H1 (cell line): ENCODE results near the gene NOXO1. TPM values are rescaled to one million over a fixed set of nuclear protein-coding genes. Genes with fewer than 3 reads are reported as not detected.

Experiments
- CTCF ChIA-PET: fragments of 300-600 bp; sonication (Branson Sonifier 250); formaldehyde crosslinking; loops from one replicate; lab custom pipeline; 2021; ENCODE audit not compliant: partially characterized antibody; lab: Charles Lee
- POLR2A ChIA-PET: fragments of 300-600 bp; sonication (Branson Sonifier 250); formaldehyde crosslinking; loops from one replicate; lab custom pipeline; 2021; ENCODE audit warnings: inconsistent platforms; ENCODE audit not compliant: partially characterized antibody; lab: Charles Lee
- DNase-seq, 2 experiments: peaks; one replicate each; pipeline versions ENCODE4 v3.0.0 to v3.0.0-alpha.2; 2010 to 2022; ENCODE audit warnings: low spot score in 2 of 2, low read depth in 1 of 2, mixed read lengths in 1 of 2
- FAIRE-seq: peaks from 2 replicates; lab custom pipeline; 2011; peaks lifted over from hg19 to GRCh38; lab: Jason Lieb, UNC
- H2AFZ ChIP-seq: 2 replicates; pipeline ENCODE4 v1.8.1; 2012; ENCODE audit warnings: low read length, inconsistent platforms
- H2AK5ac ChIP-seq: 2 replicates; pipeline ENCODE4 v1.6.1; 2013; ENCODE audit warnings: low read depth, low read length
- H2BK120ac ChIP-seq: replicated peaks from 2 replicates; pipeline ENCODE3; 2013; ENCODE audit warnings: low read depth, low read length, inconsistent platforms
- H2BK12ac ChIP-seq: 2 replicates; pipeline ENCODE4 v1.6.1; 2013; ENCODE audit warnings: low read depth, low read length
- H2BK15ac ChIP-seq: 2 replicates; pipeline ENCODE4 v1.6.1; 2013; ENCODE audit warnings: low read length
- H2BK20ac ChIP-seq: 2 replicates; pipeline ENCODE4 v1.6.1; 2013; ENCODE audit warnings: low read length
- H2BK5ac ChIP-seq: 2 replicates; pipeline ENCODE4 v1.6.1; 2013; ENCODE audit warnings: low read depth, low read length
- H3K14ac ChIP-seq: 2 replicates; pipeline ENCODE4 v1.6.1; 2013; ENCODE audit warnings: inconsistent platforms; ENCODE audit not compliant: insufficient read length
- H3K18ac ChIP-seq: 2 replicates; pipeline ENCODE4 v1.6.1; 2013; ENCODE audit warnings: low read length; ENCODE audit errors: extremely low read depth
- H3K23ac ChIP-seq: 2 replicates; pipeline ENCODE4 v1.6.1; 2013; ENCODE audit warnings: inconsistent platforms; ENCODE audit not compliant: insufficient read length
- H3K23me2 ChIP-seq: 2 replicates; pipeline ENCODE4 v1.6.1; 2013; ENCODE audit warnings: low read depth, low read length
- H3K27ac ChIP-seq: 2 replicates; pipeline ENCODE4 v1.6.1; 2011; ENCODE audit warnings: low read depth, low read length, inconsistent platforms
- H3K27me3 ChIP-seq, 4 experiments: replicated peaks in 1 of 4; 1 replicate in 1 of 4; 2 replicates in 3 of 4; pipeline versions ENCODE4 v1.6.1 to v1.8.1; 2011 to 2013; ENCODE audit warnings: low read length in 3 of 4, mild to moderate bottlenecking in 3 of 4, inconsistent platforms in 2 of 4, mixed read lengths in 2 of 4, moderate library complexity in 1 of 4; ENCODE audit not compliant: control insufficient read depth in 3 of 4, insufficient read depth in 3 of 4; ENCODE audit errors: extremely low read depth in 1 of 4
- H3K36me3 ChIP-seq, 4 experiments: 2 replicates each; pipeline versions ENCODE4 v1.6.1 to v1.8.1; 2011 to 2013; ENCODE audit warnings: mild to moderate bottlenecking in 4 of 4, low read length in 3 of 4, moderate library complexity in 2 of 4, control low read depth in 1 of 4, inconsistent platforms in 1 of 4; ENCODE audit not compliant: insufficient read depth in 4 of 4, control insufficient read depth in 2 of 4
- H3K4ac ChIP-seq: replicated peaks from 2 replicates; pipeline ENCODE3; 2013; ENCODE audit warnings: low read length, low read depth, mixed read lengths, inconsistent platforms; ENCODE audit not compliant: insufficient read length
- H3K4me1 ChIP-seq, 4 experiments: replicated peaks in 1 of 4; 1 replicate in 1 of 4; 2 replicates in 3 of 4; pipeline versions ENCODE4 v1.6.1 to v1.8.1; 2011 to 2013; ENCODE audit warnings: low read length in 3 of 4, inconsistent platforms in 2 of 4, mixed read lengths in 1 of 4; ENCODE audit not compliant: insufficient read depth in 4 of 4, control insufficient read depth in 3 of 4
- H3K4me2 ChIP-seq, 2 experiments: 2 replicates each; pipeline versions ENCODE4 v1.6.1 to v1.8.1; 2011 to 2013; ENCODE audit warnings: low read depth in 2 of 2, low read length in 2 of 2, control low read depth in 1 of 2, inconsistent platforms in 1 of 2, mild to moderate bottlenecking in 1 of 2; ENCODE audit not compliant: insufficient read depth in 1 of 2
- H3K4me3 ChIP-seq, 4 experiments: fragments of 200-600, 300-600 bp in 1 of 4; sonication (generic), shearing (Covaris generic), sonication (Bioruptor Twin) in 1 of 4; 2 replicates each; pipeline versions ENCODE4 v1.5.1 to v1.8.1; 2011 to 2016; ENCODE audit warnings: low read length in 4 of 4, low read depth in 3 of 4, control low read depth in 2 of 4, inconsistent platforms in 2 of 4, mild to moderate bottlenecking in 2 of 4, mixed read lengths in 1 of 4, moderate library complexity in 1 of 4; ENCODE audit not compliant: insufficient read depth in 2 of 4; ENCODE audit errors: extremely low read depth in 1 of 4
- H3K56ac ChIP-seq: replicated peaks from 2 replicates; pipeline ENCODE3; 2013; ENCODE audit warnings: low read depth, mild to moderate bottlenecking, mixed read lengths, low read length, inconsistent platforms; ENCODE audit not compliant: insufficient read length
- H3K79me1 ChIP-seq: 2 replicates; pipeline ENCODE4 v1.6.1; 2013; ENCODE audit warnings: low read depth, low read length, control low read depth
- H3K79me2 ChIP-seq, 2 experiments: 2 replicates each; pipeline versions ENCODE4 v1.6.1 to v1.8.1; 2012 to 2013; ENCODE audit warnings: low read length in 2 of 2, mild to moderate bottlenecking in 2 of 2, inconsistent platforms in 1 of 2; ENCODE audit not compliant: insufficient read depth in 2 of 2, control insufficient read depth in 1 of 2
- H3K9ac ChIP-seq, 4 experiments: replicated peaks in 1 of 4; 1 replicate in 1 of 4; 2 replicates in 3 of 4; pipeline versions ENCODE4 v1.6.1 to v1.8.1; 2011 to 2013; ENCODE audit warnings: low read depth in 3 of 4, low read length in 3 of 4, control low read depth in 2 of 4, mild to moderate bottlenecking in 2 of 4, moderate library complexity in 2 of 4, inconsistent platforms in 1 of 4; ENCODE audit errors: extremely low read depth in 1 of 4
- H3K9me3 ChIP-seq, 2 experiments: 2 replicates each; pipeline versions ENCODE4 v1.6.1 to v1.8.1; 2012 to 2013; ENCODE audit warnings: mild to moderate bottlenecking in 2 of 2, moderate library complexity in 2 of 2, control low read depth in 1 of 2, inconsistent platforms in 1 of 2, low read depth in 1 of 2, low read length in 1 of 2, mixed read lengths in 1 of 2; ENCODE audit not compliant: insufficient read depth in 2 of 2
- H4K20me1 ChIP-seq, 2 experiments: replicated peaks in 1 of 2; 2 replicates each; pipeline versions ENCODE3 to v1.8.1; 2011 to 2013; ENCODE audit warnings: inconsistent platforms in 2 of 2, low read length in 2 of 2, mild to moderate bottlenecking in 1 of 2; ENCODE audit not compliant: insufficient read depth in 2 of 2, control insufficient read depth in 1 of 2
- H4K5ac ChIP-seq: 2 replicates; pipeline ENCODE4 v1.6.1; 2013; ENCODE audit warnings: low read length, low read depth, mixed read lengths, inconsistent platforms; ENCODE audit not compliant: insufficient read length
- H4K8ac ChIP-seq: 2 replicates; pipeline ENCODE4 v1.8.0; 2013; ENCODE audit warnings: mild to moderate bottlenecking, moderate library complexity, low read length, inconsistent platforms; ENCODE audit not compliant: insufficient read depth; ENCODE audit errors: extremely low read depth
- H4K91ac ChIP-seq: replicated peaks from 2 replicates; pipeline ENCODE3; 2013; ENCODE audit warnings: low read length, mixed read lengths, inconsistent platforms; ENCODE audit not compliant: insufficient read length
- ATF2 ChIP-seq: IDR thresholded peaks from 2 replicates; pipeline ENCODE4 v1.6.1; 2012; ENCODE audit warnings: low read length, inconsistent platforms
- CHD2 ChIP-seq: IDR thresholded peaks from 2 replicates; pipeline ENCODE4 v1.6.1; 2012; ENCODE audit warnings: low read length, improper control_type of control experiment
- FOSL1 ChIP-seq: IDR thresholded peaks from 2 replicates; pipeline ENCODE4 v1.6.1; 2011; ENCODE audit warnings: mild to moderate bottlenecking, low read depth, low read length, moderate library complexity; ENCODE audit not compliant: insufficient read depth
- JUND ChIP-seq: IDR thresholded peaks from 2 replicates; pipeline ENCODE4 v1.6.1; 2011; ENCODE audit warnings: mild to moderate bottlenecking, improper control_type of control experiment, low read length
- KDM4A ChIP-seq: IDR thresholded peaks from one replicate; pipeline ENCODE4 v1.7.1; 2012; ENCODE audit warnings: low read depth, mild to moderate bottlenecking, moderate library complexity, low read length, inconsistent platforms; ENCODE audit not compliant: severe bottlenecking
- RAD21 ChIP-seq, 2 experiments: IDR thresholded peaks in 1 of 2; conservative IDR thresholded peaks in 1 of 2; 2 replicates each; pipeline ENCODE4 v1.6.1; 2011; ENCODE audit warnings: low read depth in 2 of 2, low read length in 2 of 2, improper control_type of control experiment in 1 of 2, inconsistent platforms in 1 of 2, mild to moderate bottlenecking in 1 of 2, moderate library complexity in 1 of 2
- SIRT6 ChIP-seq: IDR thresholded peaks from one replicate; pipeline ENCODE4 v1.7.1; 2012; ENCODE audit warnings: low read length, inconsistent platforms
- TAF1 ChIP-seq: IDR thresholded peaks from 2 replicates; pipeline ENCODE4 v1.6.1; 2011; ENCODE audit warnings: mild to moderate bottlenecking, low read depth, low read length
- WGBS, 2 experiments: shearing (Covaris generic) in 1 of 2; methylation state at CpG; one replicate each; pipeline versions ENCODE4 v1.1.6 to v1.1.7; 2013 to 2015; ENCODE audit warnings: low lambda C conversion rate in 2 of 2, mixed read lengths in 2 of 2, inconsistent platforms in 1 of 2, low coverage in 1 of 2, missing lambda C conversion rate in 1 of 2; ENCODE audit not compliant: insufficient replicate concordance in 2 of 2, insufficient coverage in 1 of 2, insufficient read length in 1 of 2; ENCODE audit errors: extremely low coverage in 1 of 2, missing lambda C conversion rate in 1 of 2; 5-methylcytosine and 5-hydroxymethylcytosine counted together
- polyA plus RNA-seq, 7 experiments: library from polyadenylated mRNA; depleted of rRNA in 3 of 7; stranded (reverse) in 5 of 7; unstranded in 2 of 7; fragments of >200 nt in 5 of 7; fragments of 200-250 nt in 2 of 7; gene quantifications; 1 replicate in 5 of 7; 2 replicates in 1 of 7; 4 replicates in 1 of 7; pipeline versions ENCODE4 v1.2.1 to v1.2.3, GENCODE V29; 2011 to 2013; ENCODE audit warnings: missing spikeins in 2 of 7, mixed read lengths in 2 of 7
- total RNA-seq: library from RNA; stranded (reverse); fragmentation: NEBNext Ultra II Directional; extraction: Animal tissue kit (Norgen Biotek cat#: 25700); gene quantifications from 2 replicates; pipeline ENCODE4 v1.2.1, GENCODE V29; 2021

NOXO1 gene
- total and polyA plus RNA-seq, 2 of the 8 experiments (the other 6 are each of a cell fraction or from before 2014, with no cell fraction given) = 1.3 to 2.5 TPM

GRCh38 chr16:1959269-1960039, 21.8 kb downstream of the NOXO1 start, which contains the start of gene NDUFB10:
Gene NDUFB10, plus strand, starts transcription at chr16:1959538. Its CDS starts 87 bp downstream, at chr16:1959625.
- H3K14ac ChIP-seq = no peak within 1 kb of the TSS
- ChIA-PET POLR2A (interaction anchor here (0.7 to 19.8 kb wide), 10 partner anchors 6 to 195 kb away, joined by 3 to 736 read pairs (median 10); partner anchors contain the start of genes FAHD1, GFER, HAGH and MSRB1), CTCF (interaction anchor here (1.3 to 2.2 kb wide), 4 partner anchors 11 to 93 kb away, joined by 3 to 8 read pairs (median 6); partner anchors contain the start of gene TBL3)
- FAIRE-seq (no peak), DNase-seq (peak; percentile 76 to 96)
- H4K20me1 ChIP-seq = peaks cover 10 to 17% of the 10 kb centered on the region in 2 experiments
- no peak within 1 kb of the TSS for H2BK20ac ChIP-seq
- H3K79me2 ChIP-seq = peaks cover 10 to 27% of the 10 kb centered on the region in 2 experiments
- H3K36me3 ChIP-seq = peaks cover 17 to 34% (median 28%) of the 10 kb centered on the region in 4 experiments
- peak within 1 kb of the TSS; percentile 78 to 93 (median 86) for H3K4me3 ChIP-seq
- WGBS, 2 experiments = 2% methylated on average over 49 of the region's 79 CpGs; no CpG with 5 or more reads in 1 of the 2 experiments
- no peaks in the 10 kb centered on the region for H3K9me3 ChIP-seq
- H2BK120ac ChIP-seq = no peak within 1 kb of the TSS
- peak within 1 kb of the TSS; percentile 31; the same call in 1 of the 2 replicates for H2AFZ ChIP-seq
- H2BK12ac ChIP-seq = peak within 1 kb of the TSS; percentile 50; the same call in 1 of the 2 replicates
- H4K5ac ChIP-seq = peak within 1 kb of the TSS; percentile 96
- peaks cover 4% of the 10 kb centered on the region for H3K79me1 ChIP-seq
- peak within 1 kb of the TSS; percentile 98 for H3K18ac ChIP-seq
- peaks cover 0 to 2% (median 0%) of the 10 kb centered on the region in 4 experiments; a peak in 3 of 7 replicates for H3K27me3 ChIP-seq
- H3K23me2 ChIP-seq = peaks cover 14% of the 10 kb centered on the region
- 0 out of 2 replicates have a peak within 1 kb of the TSS, but pooled peaks have one; percentile 10 for H2AK5ac ChIP-seq
- no peak within 1 kb of the TSS for H3K23ac ChIP-seq
- H3K9ac ChIP-seq = peak within 1 kb of the TSS; percentile 70 to 87 (median 86)
- H3K4me1 ChIP-seq = peaks cover 0 to 16% (median under 1%) of the 10 kb centered on the region in 4 experiments; a peak in 4 of 7 replicates
- H3K4ac ChIP-seq = peak within 1 kb of the TSS; percentile 76
- H4K91ac ChIP-seq = peak within 1 kb of the TSS; percentile 76
- peak within 1 kb of the TSS; percentile 73; the same call in 1 of the 2 replicates for H2BK5ac ChIP-seq
- H3K56ac ChIP-seq = peak within 1 kb of the TSS; percentile 95
- H3K4me2 ChIP-seq = peak within 1 kb of the TSS; percentile 62 to 99
- H4K8ac ChIP-seq = peak within 1 kb of the TSS; percentile 16; the same call in 1 of the 2 replicates
- peak within 1 kb of the TSS; percentile 72; the same call in 1 of the 2 replicates for H2BK15ac ChIP-seq
- peak within 1 kb of the TSS; percentile 55 for H3K27ac ChIP-seq
- TF ChIP-seq CHD2 (no peak; the same call in 1 of the 2 replicates), FOSL1 (no peak), ATF2 (no peak), TAF1 (peak; percentile 86), SIRT6 (no peak), KDM4A (peak; percentile 80), JUND (no peak), RAD21 (IDR thresholded peaks at IDR 0.05 in 1 of 2, conservative IDR thresholded peaks at IDR 0.05 in 1 of 2; ENCODE audit: low read depth in 2 of 2, low read length in 2 of 2) (no peak)
